Upper lobe of left lung (tissue), 4 donors: Measurements from ENCODE around the gene MRPS18A.

Source experiments
- POLR2A ChIP-seq, 4 donors: fragments of 450-650 bp; IDR thresholded peaks; one replicate each; pipeline ENCODE4 v1.5.1; 2016 to 2017; ENCODE audit warnings: antibody characterized with exemption in 4 of 4, mild to moderate bottlenecking in 2 of 4
- POLR2AphosphoS5 ChIP-seq, 2 donors: sonication (generic); formaldehyde crosslinking; IDR thresholded peaks; one replicate each; pipeline ENCODE4 v1.5.1; 2017; ENCODE audit warnings: antibody characterized with exemption in 2 of 2
- TF ChIP-seq, protein P1 (sequence below), 6 experiments: fragments of 450-650 bp in 4 of 6; fragments of 200-600 bp in 2 of 6; sonication (generic) in 2 of 6; IDR thresholded peaks; one replicate each; pipeline ENCODE4 v1.5.1; 2016 to 2019; ENCODE audit warnings: antibody characterized with exemption in 6 of 6

DNA sequence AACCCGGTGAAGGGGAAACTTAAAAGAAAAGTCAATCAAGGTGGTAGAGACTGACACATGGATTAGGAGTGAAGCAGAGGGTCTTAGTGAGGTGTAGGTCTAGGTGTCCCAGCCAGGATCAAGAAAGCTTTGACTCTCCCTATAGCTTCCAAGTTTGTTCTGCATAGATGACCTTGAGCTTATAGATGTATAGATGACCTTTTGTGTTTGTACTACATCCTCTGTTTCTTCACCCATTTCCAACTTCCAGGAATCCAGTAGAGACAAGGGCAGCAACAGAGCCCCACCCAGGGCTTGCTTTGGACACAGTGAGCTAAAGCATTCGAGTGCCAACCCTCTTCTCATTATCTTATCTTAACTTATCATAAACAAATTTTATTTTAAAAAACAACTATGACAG, 1.8 kb upstream of the MRPS18A start:
- no peak for TF ChIP-seq POLR2A (IDR thresholded peaks at IDR 0.05)
- TF ChIP-seq, protein P1, sequence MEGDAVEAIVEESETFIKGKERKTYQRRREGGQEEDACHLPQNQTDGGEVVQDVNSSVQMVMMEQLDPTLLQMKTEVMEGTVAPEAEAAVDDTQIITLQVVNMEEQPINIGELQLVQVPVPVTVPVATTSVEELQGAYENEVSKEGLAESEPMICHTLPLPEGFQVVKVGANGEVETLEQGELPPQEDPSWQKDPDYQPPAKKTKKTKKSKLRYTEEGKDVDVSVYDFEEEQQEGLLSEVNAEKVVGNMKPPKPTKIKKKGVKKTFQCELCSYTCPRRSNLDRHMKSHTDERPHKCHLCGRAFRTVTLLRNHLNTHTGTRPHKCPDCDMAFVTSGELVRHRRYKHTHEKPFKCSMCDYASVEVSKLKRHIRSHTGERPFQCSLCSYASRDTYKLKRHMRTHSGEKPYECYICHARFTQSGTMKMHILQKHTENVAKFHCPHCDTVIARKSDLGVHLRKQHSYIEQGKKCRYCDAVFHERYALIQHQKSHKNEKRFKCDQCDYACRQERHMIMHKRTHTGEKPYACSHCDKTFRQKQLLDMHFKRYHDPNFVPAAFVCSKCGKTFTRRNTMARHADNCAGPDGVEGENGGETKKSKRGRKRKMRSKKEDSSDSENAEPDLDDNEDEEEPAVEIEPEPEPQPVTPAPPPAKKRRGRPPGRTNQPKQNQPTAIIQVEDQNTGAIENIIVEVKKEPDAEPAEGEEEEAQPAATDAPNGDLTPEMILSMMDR (IDR thresholded peaks at IDR 0.05): no peak
- no peak for TF ChIP-seq POLR2AphosphoS5 (IDR thresholded peaks at IDR 0.05)
